HG02623 (cell line): ENCODE data around the gene EHMT2.
"Not testable (repeated sequence)": the region's sequence is repeated elsewhere in the genome, so short reads cannot be mapped to it uniquely, and the experiment has no call there.

Experiments used
- ATAC-seq: cut with Tn5 transposase; IDR thresholded peaks from one replicate; pipeline ENCODE4 v1.9.1; 2021; ENCODE audit warnings: moderate library complexity; ENCODE audit not compliant: unreplicated experiment

EHMT2 gene

DNA sequence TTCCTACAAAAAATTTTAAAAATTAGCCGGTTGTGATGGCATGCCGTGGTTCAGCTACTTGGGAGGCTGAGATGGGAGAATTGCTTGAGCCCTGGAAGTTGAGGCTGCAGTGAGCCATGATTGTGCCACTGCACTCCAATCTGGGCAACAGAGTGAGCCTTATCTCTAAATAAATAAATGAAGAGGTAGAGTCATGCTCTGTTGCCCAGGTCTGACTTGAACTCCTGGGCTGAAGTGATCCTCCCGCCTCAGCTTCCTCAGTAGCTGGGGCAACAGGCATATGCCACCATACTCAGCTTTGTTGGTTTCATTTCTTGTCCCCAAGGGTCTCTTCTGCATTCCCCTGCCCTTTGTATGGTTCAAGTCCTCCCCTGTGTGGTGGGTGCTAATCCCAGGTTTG is 53.0 kb downstream of the EHMT2 start:
- no peak for ATAC-seq

GRCh38 chr6:31842053-31842452 is 55.4 kb downstream of the EHMT2 start:
- no peak for ATAC-seq

GRCh38 chr6:31839779-31840126 is 57.7 kb downstream of the EHMT2 start:
- not testable (repeated sequence) for ATAC-seq

DNA sequence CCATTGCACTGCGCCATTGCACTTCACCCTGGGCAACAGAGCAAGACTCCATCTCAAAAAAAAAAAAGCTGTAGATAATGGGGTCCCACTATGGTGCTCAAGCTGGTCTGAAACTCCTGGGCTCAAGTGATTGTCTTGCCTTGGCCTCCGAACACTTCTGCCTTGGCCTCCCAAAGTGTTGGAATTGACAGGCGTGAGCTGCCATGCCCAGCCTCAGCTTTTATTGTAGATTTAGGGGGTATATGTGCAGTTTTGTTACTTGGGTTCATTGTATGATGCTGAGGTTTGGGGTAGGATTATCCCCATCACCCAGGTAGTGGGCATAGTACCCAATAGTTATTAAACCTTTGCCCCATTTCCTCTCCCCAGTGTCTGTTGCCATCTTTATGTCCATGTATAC is 58.5 kb downstream of the EHMT2 start:
- ATAC-seq: no peak

DNA sequence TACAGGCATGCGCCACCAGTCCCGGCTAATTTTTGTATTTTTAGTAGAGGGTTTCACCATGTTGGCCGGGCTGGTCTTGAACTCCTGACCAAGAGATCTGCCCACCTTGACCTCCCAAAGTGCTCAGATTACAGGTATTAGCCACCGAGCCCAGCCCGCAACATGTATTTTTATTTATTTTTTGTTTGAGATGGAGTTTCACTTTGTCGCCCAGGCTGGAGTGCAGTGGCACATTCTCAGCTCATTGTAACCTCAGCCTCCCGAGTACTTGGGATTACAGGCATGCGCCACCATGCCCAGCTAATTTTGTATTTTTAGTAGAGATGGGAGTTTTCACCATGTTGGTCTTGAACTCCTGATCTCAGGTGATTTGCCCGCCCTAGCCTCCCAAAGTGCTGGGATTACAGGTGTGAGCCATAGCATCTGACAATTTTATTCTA is 59.4 kb downstream of the EHMT2 start:
- not testable (repeated sequence) for ATAC-seq

GRCh38 chr6:31837369-31838113 is 60.0 kb downstream of the EHMT2 start:
- ATAC-seq: no peak

GRCh38 chr6:31836474-31837368 is 60.8 kb downstream of the EHMT2 start:
- no peak for ATAC-seq

DNA sequence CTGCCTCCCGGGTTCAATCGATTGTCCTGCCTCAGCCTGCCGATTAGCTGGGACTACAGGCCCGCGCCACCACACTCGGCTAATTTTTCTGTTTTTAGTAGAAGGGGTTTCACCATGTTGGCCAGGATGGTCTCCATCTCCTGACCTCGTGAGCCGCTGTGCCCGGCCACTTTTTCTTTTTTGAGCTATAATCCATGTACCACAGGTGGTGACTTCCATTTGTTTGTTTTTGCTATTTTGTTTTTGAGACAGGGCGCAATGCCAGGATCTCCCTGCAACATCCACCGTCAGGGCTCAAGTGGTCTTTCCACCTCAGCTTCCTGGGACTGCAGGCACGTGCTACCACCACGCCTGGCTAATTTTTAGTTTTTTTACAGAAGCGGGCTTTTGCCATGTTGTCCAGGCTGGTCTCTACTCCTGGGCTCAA is 61.4 kb downstream of the EHMT2 start:
- no peak for ATAC-seq

GRCh38 chr6:31834367-31835250 is 62.9 kb downstream of the EHMT2 start:
- peak; percentile 38 for ATAC-seq

DNA sequence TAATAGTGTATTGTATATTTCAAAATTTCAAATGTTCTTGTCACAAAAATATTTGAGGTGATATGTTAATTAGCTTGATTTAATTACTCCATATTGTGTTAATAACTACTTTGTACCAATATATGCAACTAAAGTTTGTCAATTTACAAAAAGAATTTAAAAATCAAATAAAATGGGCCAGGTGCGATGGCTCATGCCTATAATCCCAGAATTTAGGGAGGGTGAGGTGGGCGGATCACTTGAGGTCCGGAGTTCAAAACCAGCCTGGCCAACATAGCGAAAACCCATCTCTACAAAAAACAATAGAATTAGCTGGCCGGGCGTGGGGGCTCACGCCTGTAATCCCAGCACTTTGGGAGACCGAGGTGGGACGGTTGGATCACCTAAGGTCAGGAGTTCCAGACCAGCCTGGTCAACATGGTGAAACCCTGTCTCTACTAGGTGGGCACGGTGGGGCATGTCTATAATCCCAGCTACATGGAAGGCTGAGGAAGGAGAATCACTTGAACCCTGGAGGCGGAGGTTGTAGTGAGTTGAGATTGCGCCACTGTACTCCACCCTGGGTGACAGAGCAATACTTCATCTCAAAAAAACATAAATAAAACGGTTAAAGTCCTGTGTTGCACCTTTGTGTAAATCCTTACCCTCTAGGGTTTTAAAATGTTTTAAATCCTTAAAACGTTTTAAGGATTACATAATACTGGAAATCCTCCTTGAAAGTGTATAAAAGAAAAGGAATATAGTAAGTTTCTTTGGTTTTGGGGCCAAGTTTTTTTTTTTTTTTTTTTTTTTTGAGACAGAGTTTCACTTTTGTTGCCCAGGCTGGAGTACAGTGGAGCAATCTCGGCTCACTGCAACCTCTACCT is 65.9 kb downstream of the EHMT2 start:
- ATAC-seq: no peak

GRCh38 chr6:31830886-31831335 is 66.6 kb downstream of the EHMT2 start:
- ATAC-seq: no peak
